Ovary (tissue), 9 donors: ENCODE measurements around the gene CLASP1. TPM values are rescaled to one million over a fixed set of nuclear protein-coding genes. Genes with fewer than 3 reads are reported as not detected.

Experiments
- DNase-seq, 5 donors: peaks; one replicate each; pipeline ENCODE4 v3.0.0-alpha.2; 2019 to 2020
- H3K27ac ChIP-seq, 2 donors: fragments of 200-600 bp; one replicate each; pipeline versions ENCODE4 v1.5.1 to v1.8.0; 2019 to 2022
- H3K27me3 ChIP-seq: fragments of 200-600 bp; one replicate; pipeline ENCODE4 v1.8.0; 2022
- H3K36me3 ChIP-seq: fragments of 200-600 bp; sonication (generic); one replicate; pipeline ENCODE4 v1.5.1; 2019
- H3K4me1 ChIP-seq: one replicate; pipeline ENCODE4 v1.8.1; 2013; ENCODE audit warnings: mild to moderate bottlenecking, moderate library complexity; ENCODE audit not compliant: insufficient read depth
- H3K4me3 ChIP-seq: fragments of 200-600 bp; sonication (generic); one replicate; pipeline ENCODE4 v1.5.1; 2017
- H3K9me3 ChIP-seq, 2 donors: fragments of 200-600 bp in 1 of 2; sonication (generic) in 1 of 2; one replicate each; pipeline versions ENCODE4 v1.5.1 to v1.8.1; 2013 to 2019; ENCODE audit warnings: mild to moderate bottlenecking in 1 of 2, moderate library complexity in 1 of 2
- EP300 ChIP-seq: sonication (generic); formaldehyde crosslinking; IDR thresholded peaks from one replicate; pipeline ENCODE4 v1.6.1; 2017; ENCODE audit warnings: antibody characterized with exemption
- POLR2A ChIP-seq: fragments of 450-650 bp; IDR thresholded peaks from one replicate; pipeline ENCODE4 v1.6.1; 2017; ENCODE audit warnings: antibody characterized with exemption, mild to moderate bottlenecking, moderate library complexity
- WGBS, 3 donors: extraction: QIAGEN DNeasy Blood & Tissue Kit in 1 of 3; methylation state at CpG; one replicate each; pipeline versions ENCODE4 v1.1.5 to v1.1.7; 2013 to 2017; 5-methylcytosine and 5-hydroxymethylcytosine counted together
- intact Hi-C, 4 donors: fragments of 100-400 bp; cut with DNase I; formaldehyde crosslinking; loops; one replicate each; pipeline versions ENCODE4 v1.11.0 to v1.15.1; 2022 to 2023
- polyA plus RNA-seq, 2 donors: library from polyadenylated mRNA; stranded (reverse); fragments of 200-250 nt in 1 of 2; fragments of 350-450 nt in 1 of 2; fragmentation: Illumina TruSeq in 1 of 2; extraction: RNeasy Lipid Tissue Mini Kit (QIAGEN cat#74804) in 1 of 2; gene quantifications; one replicate each; pipeline ENCODE4 v1.2.3, GENCODE V29; 2013 to 2014
- total RNA-seq, 7 donors: library from RNA; depleted of rRNA in 2 of 7; stranded (reverse); fragments of >200 nt in 2 of 7; fragmentation: NEBNext Ultra II Directional in 3 of 7; extraction: Animal tissue kit (Norgen Biotek cat#: 25700) in 3 of 7; gene quantifications; one replicate each; pipeline versions ENCODE4 v1.1.0 to v1.2.4, GENCODE V29; 2016 to 2023
- TF ChIP-seq, protein P1 (sequence below), 3 donors: fragments of 450-650 bp in 2 of 3; fragments of 200-600 bp in 1 of 3; IDR thresholded peaks; one replicate each; pipeline versions ENCODE4 v1.5.1 to v1.8.0; 2016 to 2022; ENCODE audit warnings: antibody characterized with exemption in 3 of 3, mild to moderate bottlenecking in 1 of 3
- donor health status: DM: no; HTN: no; CAD: no; lungs with moderate emphysema.
- donor health status: DM: no; HTN: no; CAD: no.
- donor health status: Bipolar disorder and iron deficiency.
- donor health status: DM: yes; HTN: yes; CAD: no.
- donor health status: DM: no; HTN: no; CAD: no.
- donor health status: DM: yes; HTN: yes; CAD: no.

The CLASP1 gene
- total and polyA plus RNA-seq, 9 donors, result 15.8 to 58.7 (median 47.9) TPM

DNA sequence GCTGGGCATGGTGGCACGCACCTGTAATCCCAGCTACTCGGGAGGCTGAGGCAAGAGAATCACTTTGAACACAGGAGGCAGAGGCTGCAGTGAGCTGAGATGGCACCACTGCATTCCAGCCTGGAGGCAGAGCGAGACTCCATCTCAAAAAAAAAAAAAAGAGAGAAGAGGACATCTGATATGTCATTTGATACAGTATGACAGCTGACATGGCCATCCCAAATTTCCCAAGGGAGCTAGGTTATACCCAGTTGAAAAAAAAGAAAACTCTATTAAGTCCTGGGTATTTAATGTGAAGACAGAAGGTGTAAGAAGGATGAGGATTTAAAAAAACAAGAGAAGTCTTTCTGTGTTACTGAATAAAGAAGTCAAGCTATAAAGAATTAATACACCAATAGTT lies 23.3 kb downstream of the CLASP1 start:
- no peak for TF ChIP-seq EP300
- TF ChIP-seq, protein P1, sequence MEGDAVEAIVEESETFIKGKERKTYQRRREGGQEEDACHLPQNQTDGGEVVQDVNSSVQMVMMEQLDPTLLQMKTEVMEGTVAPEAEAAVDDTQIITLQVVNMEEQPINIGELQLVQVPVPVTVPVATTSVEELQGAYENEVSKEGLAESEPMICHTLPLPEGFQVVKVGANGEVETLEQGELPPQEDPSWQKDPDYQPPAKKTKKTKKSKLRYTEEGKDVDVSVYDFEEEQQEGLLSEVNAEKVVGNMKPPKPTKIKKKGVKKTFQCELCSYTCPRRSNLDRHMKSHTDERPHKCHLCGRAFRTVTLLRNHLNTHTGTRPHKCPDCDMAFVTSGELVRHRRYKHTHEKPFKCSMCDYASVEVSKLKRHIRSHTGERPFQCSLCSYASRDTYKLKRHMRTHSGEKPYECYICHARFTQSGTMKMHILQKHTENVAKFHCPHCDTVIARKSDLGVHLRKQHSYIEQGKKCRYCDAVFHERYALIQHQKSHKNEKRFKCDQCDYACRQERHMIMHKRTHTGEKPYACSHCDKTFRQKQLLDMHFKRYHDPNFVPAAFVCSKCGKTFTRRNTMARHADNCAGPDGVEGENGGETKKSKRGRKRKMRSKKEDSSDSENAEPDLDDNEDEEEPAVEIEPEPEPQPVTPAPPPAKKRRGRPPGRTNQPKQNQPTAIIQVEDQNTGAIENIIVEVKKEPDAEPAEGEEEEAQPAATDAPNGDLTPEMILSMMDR (IDR thresholded peaks at IDR 0.05), result no peak
- no peak for TF ChIP-seq POLR2A
- no peak overlapping the region for H3K27ac ChIP-seq
- DNase-seq, result no peak
- WGBS, 3 donors, result 92 to 94% (median 94%) methylated on average over 3 of the region's 3 CpGs
- intact Hi-C loops, result no loop called here
- no peaks in the 10 kb centered on the region for H3K36me3 ChIP-seq
- H3K4me3 ChIP-seq, result no peak overlapping the region
- no peaks in the 10 kb centered on the region for H3K4me1 ChIP-seq
- H3K9me3 ChIP-seq, result no peaks in the 10 kb centered on the region
- H3K27me3 ChIP-seq, result no peaks in the 10 kb centered on the region

DNA sequence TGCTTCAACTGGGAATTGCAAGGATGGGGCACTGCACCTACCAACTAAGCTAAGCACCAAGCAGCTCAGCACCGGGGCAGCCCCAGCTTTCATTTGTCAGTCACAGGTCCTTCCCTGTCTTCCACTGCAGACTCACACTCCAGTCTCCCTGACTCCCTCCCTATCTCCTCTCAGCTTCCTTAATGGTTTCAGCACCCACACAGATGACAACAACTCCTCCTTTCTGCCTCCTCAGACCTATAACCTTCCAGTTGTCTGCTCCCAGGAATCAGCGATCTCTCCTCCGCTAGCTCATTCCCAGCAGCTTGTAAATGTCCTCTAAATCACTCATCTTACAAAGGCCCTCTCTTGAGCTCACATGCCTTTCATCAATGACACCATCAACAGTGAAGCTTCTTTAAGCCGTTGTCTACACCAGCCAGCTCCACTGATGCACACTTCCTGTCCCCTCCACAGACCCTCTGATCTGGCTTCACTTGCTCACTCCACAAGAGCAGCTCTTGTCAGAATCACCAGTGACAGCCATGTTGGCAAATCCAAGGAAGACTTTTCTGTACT lies 32.1 kb downstream of the CLASP1 start:
- Histone ChIP-seq H3K4me1 (no peaks in the 10 kb centered on the region), H3K27ac (no peak overlapping the region), H3K36me3 (no peaks in the 10 kb centered on the region), H3K4me3 (no peak overlapping the region), H3K27me3 (no peaks in the 10 kb centered on the region), H3K9me3 (no peaks in the 10 kb centered on the region)
- intact Hi-C loops, result no loop called here
- WGBS, 3 donors, result 57 to 64% (median 64%) methylated on average over 4 of the region's 4 CpGs
- TF ChIP-seq POLR2A (no peak), EP300 (no peak)
- TF ChIP-seq, protein P1 (IDR thresholded peaks at IDR 0.05), result no peak
- no peak for DNase-seq

DNA sequence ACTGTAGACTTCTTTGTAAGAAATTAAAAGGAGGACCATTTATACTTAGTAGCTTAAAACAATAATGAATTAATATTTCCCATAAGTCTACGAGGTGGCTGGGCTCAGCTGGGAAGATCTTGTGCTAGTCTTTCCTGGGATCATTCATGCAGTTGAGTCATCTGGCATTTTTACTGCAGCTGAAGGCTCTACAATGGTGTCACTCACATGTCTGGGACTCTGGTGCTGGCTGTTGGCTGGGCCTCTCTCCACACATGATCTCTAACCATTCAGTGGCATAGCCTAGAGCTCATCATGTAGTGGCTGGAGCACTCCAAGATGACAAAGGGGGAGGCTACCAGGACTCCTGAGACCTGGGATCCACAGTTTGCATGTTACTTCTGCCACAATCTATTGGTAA lies 35.5 kb downstream of the CLASP1 start:
- Histone ChIP-seq H3K27ac (no peak overlapping the region), H3K27me3 (no peaks in the 10 kb centered on the region), H3K9me3 (no peaks in the 10 kb centered on the region), H3K4me3 (no peak overlapping the region), H3K36me3 (no peaks in the 10 kb centered on the region), H3K4me1 (no peaks in the 10 kb centered on the region)
- intact Hi-C loops, result no loop called here
- 95 to 97% (median 96%) methylated on average over 1 of the region's 1 CpG for WGBS, 3 donors
- no peak for DNase-seq
- TF ChIP-seq EP300 (no peak), POLR2A (no peak)
- TF ChIP-seq, protein P1 (IDR thresholded peaks at IDR 0.05), result no peak

DNA sequence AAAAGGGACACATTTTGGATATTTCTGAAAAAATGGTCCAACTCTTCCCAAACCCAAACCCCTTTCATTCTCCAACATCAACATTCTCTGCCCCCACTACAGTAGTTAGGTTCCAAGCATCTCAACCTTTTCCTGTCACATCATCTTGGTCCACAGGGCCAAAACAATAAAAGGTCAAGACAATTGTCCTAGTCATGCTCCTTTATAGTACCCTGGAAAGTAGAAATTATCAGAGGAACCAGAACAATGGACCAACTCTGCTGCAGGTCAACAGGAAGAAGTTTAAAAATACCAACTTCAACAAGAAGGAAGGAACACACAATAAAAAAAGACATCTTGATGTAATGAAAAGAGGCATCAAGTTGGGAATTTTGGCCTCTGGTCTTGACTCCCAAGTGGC lies 36.1 kb downstream of the CLASP1 start:
- Histone ChIP-seq H3K9me3 (no peaks in the 10 kb centered on the region), H3K36me3 (no peaks in the 10 kb centered on the region), H3K4me3 (no peak overlapping the region), H3K4me1 (no peaks in the 10 kb centered on the region), H3K27me3 (no peaks in the 10 kb centered on the region), H3K27ac (no peak overlapping the region)
- TF ChIP-seq, protein P1 (IDR thresholded peaks at IDR 0.05), result no peak
- TF ChIP-seq EP300 (no peak), POLR2A (no peak)
- intact Hi-C loops, result no loop called here
- DNase-seq, result no peak
